ENCODE measurements around the gene CCNQ.

DNA sequence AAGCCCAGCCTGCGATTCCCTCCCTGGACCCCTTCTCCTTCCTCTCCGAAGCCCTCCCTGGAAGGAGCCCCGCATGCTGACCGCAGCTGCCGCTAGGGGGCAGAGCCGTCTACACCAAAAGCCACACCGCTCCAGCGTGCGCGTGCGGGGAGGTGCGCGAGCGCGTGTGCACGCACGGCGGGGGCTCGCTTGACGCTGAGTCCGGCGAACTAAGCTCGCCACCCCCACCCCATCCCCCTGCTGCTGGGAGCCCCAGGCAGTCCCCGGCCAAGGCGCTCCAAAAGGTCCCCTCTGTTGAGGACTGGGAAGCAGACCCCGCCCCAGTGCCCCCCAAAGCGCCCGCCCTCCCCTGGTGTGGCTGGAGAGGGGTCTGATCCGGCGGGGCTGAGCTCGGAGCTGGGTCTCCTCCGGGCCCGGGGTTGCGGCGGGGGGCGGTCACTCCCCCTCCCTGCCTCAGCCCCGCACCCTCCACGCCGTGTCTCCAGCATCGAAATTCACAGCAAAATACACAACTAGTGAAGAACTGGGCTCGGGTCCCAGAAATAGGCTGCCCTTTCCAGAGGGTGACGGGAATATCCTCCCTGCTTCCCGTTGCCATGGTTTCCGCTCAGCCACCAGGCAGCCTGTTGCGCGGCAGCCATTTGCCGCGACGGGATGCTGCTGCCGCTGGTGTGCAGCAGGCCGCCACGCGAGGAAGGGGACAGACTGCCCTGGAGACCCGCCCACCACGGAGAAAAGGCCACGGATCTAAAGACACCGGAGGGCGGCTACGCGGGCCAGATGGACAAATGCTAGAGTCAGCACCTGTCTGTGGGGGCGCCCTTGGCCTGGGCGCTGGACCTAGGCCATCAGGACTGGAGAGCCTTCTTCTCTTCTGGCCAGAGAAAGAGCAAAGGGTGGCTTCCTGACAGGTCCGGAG is 11.2 kb upstream of the CCNQ start:
- TF ChIP-seq EZH2phosphoT487 (IDR thresholded peaks at IDR 0.05; ENCODE audit: insufficient read depth, low read depth) (no peak), EZH2 (IDR thresholded peaks at IDR 0.05; ENCODE audit: insufficient read depth, poor library complexity, severe bottlenecking) (no peak)
